ENCODE results near the gene ACP3. TPM values are rescaled to one million over a fixed set of nuclear protein-coding genes. Genes with fewer than 3 reads are reported as not detected.
"Not testable (repeated sequence)": the region's sequence is repeated elsewhere in the genome, so short reads cannot be mapped to it uniquely, and the experiment has no call there.

Gene ACP3
- total RNA-seq, 2 donors from 2014 or later: 0.34 to 1.5 TPM

GRCh38 chr3:132290833-132291232 is 26.4 kb upstream of the ACP3 start:
- no peaks in the 10 kb centered on the region for H3K9me3 ChIP-seq (ENCODE audit: control insufficient read depth, low read length, poor library complexity, severe bottlenecking)
- Mint-ChIP-seq H3K27ac (no peak overlapping the region), H3K36me3 (ENCODE audit: low read depth) (peaks cover 7% of the 10 kb centered on the region), H3K4me3 (no peak overlapping the region), H3K27me3 (peaks cover 27% of the 10 kb centered on the region), H3K4me1 (peaks cover 2% of the 10 kb centered on the region)
- DNase-seq (no peak), ATAC-seq (no peak)

- peaks cover 7% of the 10 kb centered on the region for H3K36me3 Mint-ChIP-seq (ENCODE audit: low read depth)
- peaks cover 2% of the 10 kb centered on the region for H3K4me1 Mint-ChIP-seq
- H3K4me3 Mint-ChIP-seq: no peak overlapping the region
- no peak overlapping the region for H3K27ac Mint-ChIP-seq
- ATAC-seq (no peak), DNase-seq (no peak)
- peaks cover 27% of the 10 kb centered on the region for H3K27me3 Mint-ChIP-seq
- H3K9me3 ChIP-seq (ENCODE audit: control insufficient read depth, low read length, poor library complexity, severe bottlenecking): no peaks in the 10 kb centered on the region
Measured at GRCh38 chr3:132292042-132292441, 25.2 kb upstream of the ACP3 start.

- Mint-ChIP-seq H3K36me3 (ENCODE audit: low read depth) (peaks cover 4% of the 10 kb centered on the region), H3K27ac (no peak overlapping the region), H3K4me3 (no peak overlapping the region), H3K27me3 (peaks cover 27% of the 10 kb centered on the region), H3K4me1 (peaks cover 2% of the 10 kb centered on the region)
- ATAC-seq (no peak), DNase-seq (no peak)
- no peaks in the 10 kb centered on the region for H3K9me3 ChIP-seq (ENCODE audit: control insufficient read depth, low read length, poor library complexity, severe bottlenecking)
Measured at GRCh38 chr3:132293251-132293650, 24.0 kb upstream of the ACP3 start.

GRCh38 chr3:132294906-132295305 is 22.3 kb upstream of the ACP3 start:
- H3K27me3 Mint-ChIP-seq: peaks cover 16% of the 10 kb centered on the region
- no peaks in the 10 kb centered on the region for H3K9me3 ChIP-seq (ENCODE audit: control insufficient read depth, low read length, poor library complexity, severe bottlenecking)
- H3K36me3 Mint-ChIP-seq (ENCODE audit: low read depth): peaks cover 2% of the 10 kb centered on the region
- DNase-seq (no peak), ATAC-seq (no peak)
- H3K4me1 Mint-ChIP-seq: peaks cover 2% of the 10 kb centered on the region
- no peak overlapping the region for H3K27ac Mint-ChIP-seq
- no peak overlapping the region for H3K4me3 Mint-ChIP-seq

GRCh38 chr3:132303336-132304201 is 13.6 kb upstream of the ACP3 start:
- H3K4me3 Mint-ChIP-seq; H3K36me3 Mint-ChIP-seq (ENCODE audit: low read depth); DNase-seq; ATAC-seq; H3K27ac Mint-ChIP-seq; H3K27me3 Mint-ChIP-seq; H3K4me1 Mint-ChIP-seq; H3K9me3 ChIP-seq (ENCODE audit: control insufficient read depth, low read length, poor library complexity, severe bottlenecking): not testable (repeated sequence)

GRCh38 chr3:132304351-132304750 is 12.9 kb upstream of the ACP3 start:
- not testable (repeated sequence) for H3K36me3 Mint-ChIP-seq (ENCODE audit: low read depth); H3K27me3 Mint-ChIP-seq; DNase-seq; H3K27ac Mint-ChIP-seq; H3K9me3 ChIP-seq (ENCODE audit: control insufficient read depth, low read length, poor library complexity, severe bottlenecking); ATAC-seq; H3K4me3 Mint-ChIP-seq; H3K4me1 Mint-ChIP-seq

GRCh38 chr3:132310057-132310456 is 7.2 kb upstream of the ACP3 start:
- H3K4me3 Mint-ChIP-seq; H3K36me3 Mint-ChIP-seq (ENCODE audit: low read depth); H3K4me1 Mint-ChIP-seq; H3K27ac Mint-ChIP-seq; H3K27me3 Mint-ChIP-seq; DNase-seq; ATAC-seq; H3K9me3 ChIP-seq (ENCODE audit: control insufficient read depth, low read length, poor library complexity, severe bottlenecking): not testable (repeated sequence)

- no peaks in the 10 kb centered on the region for H3K9me3 ChIP-seq (ENCODE audit: control insufficient read depth, low read length, poor library complexity, severe bottlenecking)
Measured at GRCh38 chr3:132311316-132311715, 5.9 kb upstream of the ACP3 start.

GRCh38 chr3:132311841-132312240 is 5.4 kb upstream of the ACP3 start:
- H3K4me1 Mint-ChIP-seq: no peaks in the 10 kb centered on the region
- no peak for ATAC-seq
- no peak overlapping the region for H3K27ac Mint-ChIP-seq
- H3K9me3 ChIP-seq (ENCODE audit: control insufficient read depth, low read length, poor library complexity, severe bottlenecking): no peaks in the 10 kb centered on the region
- H3K27me3 Mint-ChIP-seq: peaks cover 12% of the 10 kb centered on the region
- DNase-seq: no peak
- H3K36me3 Mint-ChIP-seq (ENCODE audit: low read depth): no peaks in the 10 kb centered on the region
- no peak overlapping the region for H3K4me3 Mint-ChIP-seq

More at GRCh38 chr3:132311316-132311715, 5.9 kb upstream of the ACP3 start:
- no peaks in the 10 kb centered on the region for H3K36me3 Mint-ChIP-seq (ENCODE audit: low read depth)
- no peak overlapping the region for H3K4me3 Mint-ChIP-seq
- no peak for DNase-seq
- ATAC-seq: no peak
- no peak overlapping the region for H3K27ac Mint-ChIP-seq
- H3K27me3 Mint-ChIP-seq: peaks cover 8% of the 10 kb centered on the region
- no peaks in the 10 kb centered on the region for H3K4me1 Mint-ChIP-seq

- Mint-ChIP-seq H3K4me3 (no peak overlapping the region), H3K4me1 (no peaks in the 10 kb centered on the region), H3K36me3 (ENCODE audit: low read depth) (no peaks in the 10 kb centered on the region), H3K27me3 (peaks cover 31% of the 10 kb centered on the region), H3K27ac (no peak overlapping the region)
- ATAC-seq (no peak), DNase-seq (no peak)
- H3K9me3 ChIP-seq (ENCODE audit: control insufficient read depth, low read length, poor library complexity, severe bottlenecking): no peaks in the 10 kb centered on the region
Measured at GRCh38 chr3:132315851-132316250, 1.4 kb upstream of the ACP3 start.

GRCh38 chr3:132318451-132318850 is 1.2 kb downstream of the ACP3 start:
- Mint-ChIP-seq H3K36me3 (ENCODE audit: low read depth) (no peaks in the 10 kb centered on the region), H3K4me3 (no peak overlapping the region), H3K27ac (no peak overlapping the region), H3K4me1 (no peaks in the 10 kb centered on the region), H3K27me3 (peaks cover 40% of the 10 kb centered on the region)
- DNase-seq (no peak), ATAC-seq (no peak)
- H3K9me3 ChIP-seq (ENCODE audit: control insufficient read depth, low read length, poor library complexity, severe bottlenecking): no peaks in the 10 kb centered on the region

GRCh38 chr3:132321304-132321703 is 4.1 kb downstream of the ACP3 start:
- DNase-seq (no peak), ATAC-seq (no peak)
- peaks cover 36% of the 10 kb centered on the region for H3K27me3 Mint-ChIP-seq
- no peaks in the 10 kb centered on the region for H3K36me3 Mint-ChIP-seq (ENCODE audit: low read depth)
- H3K4me1 Mint-ChIP-seq: no peaks in the 10 kb centered on the region
- no peak overlapping the region for H3K4me3 Mint-ChIP-seq
- no peak overlapping the region for H3K27ac Mint-ChIP-seq
- no peaks in the 10 kb centered on the region for H3K9me3 ChIP-seq (ENCODE audit: control insufficient read depth, low read length, poor library complexity, severe bottlenecking)

GRCh38 chr3:132325103-132325606 is 7.9 kb downstream of the ACP3 start:
- no peak for ATAC-seq
- H3K27me3 Mint-ChIP-seq: peaks cover 37% of the 10 kb centered on the region

GRCh38 chr3:132325634-132326033 is 8.4 kb downstream of the ACP3 start:
- no peak overlapping the region for H3K4me3 Mint-ChIP-seq
- H3K4me1 Mint-ChIP-seq: no peaks in the 10 kb centered on the region
- ATAC-seq: no peak

More at GRCh38 chr3:132325103-132325606, 7.9 kb downstream of the ACP3 start:
- Mint-ChIP-seq H3K36me3 (ENCODE audit: low read depth) (no peaks in the 10 kb centered on the region), H3K27ac (no peak overlapping the region), H3K4me1 (no peaks in the 10 kb centered on the region), H3K4me3 (no peak overlapping the region)
- H3K9me3 ChIP-seq (ENCODE audit: control insufficient read depth, low read length, poor library complexity, severe bottlenecking): no peaks in the 10 kb centered on the region
- DNase-seq: no peak

More at GRCh38 chr3:132325634-132326033, 8.4 kb downstream of the ACP3 start:
- DNase-seq: no peak
- no peaks in the 10 kb centered on the region for H3K9me3 ChIP-seq (ENCODE audit: control insufficient read depth, low read length, poor library complexity, severe bottlenecking)
- Mint-ChIP-seq H3K27ac (no peak overlapping the region), H3K36me3 (ENCODE audit: low read depth) (no peaks in the 10 kb centered on the region), H3K27me3 (peaks cover 37% of the 10 kb centered on the region)
